Neuronal stem cell (in vitro differentiated cells): ENCODE results near the gene THEMIS.

ENCODE experiments used
- DNase-seq: peaks from one replicate; pipeline ENCODE4 v3.0.0-alpha.2; 2013; ENCODE audit warnings: low spot score
- H2AFZ ChIP-seq: one replicate; pipeline ENCODE4 v1.6.1; 2013; ENCODE audit warnings: mild to moderate bottlenecking, low read length, inconsistent platforms
- H2AK5ac ChIP-seq: 2 replicates; pipeline ENCODE4 v1.6.1; 2013; ENCODE audit warnings: low read depth, mild to moderate bottlenecking, inconsistent platforms, low read length, moderate library complexity, mixed read lengths
- H2BK120ac ChIP-seq: 2 replicates; pipeline ENCODE4 v1.6.1; 2013; ENCODE audit warnings: low read depth, mild to moderate bottlenecking, inconsistent platforms, low read length, moderate library complexity, mixed read lengths
- H2BK12ac ChIP-seq: one replicate; pipeline ENCODE4 v1.6.1; 2013; ENCODE audit warnings: low read length, inconsistent platforms
- H2BK15ac ChIP-seq: 2 replicates; pipeline ENCODE4 v1.6.1; 2013; ENCODE audit warnings: mild to moderate bottlenecking, low read length, inconsistent platforms, mixed read lengths
- H2BK5ac ChIP-seq: one replicate; pipeline ENCODE4 v1.6.1; 2013; ENCODE audit warnings: inconsistent platforms, mild to moderate bottlenecking, low read length, moderate library complexity
- H3K14ac ChIP-seq: one replicate; pipeline ENCODE4 v1.6.1; 2013; ENCODE audit warnings: low read length, inconsistent platforms
- H3K18ac ChIP-seq: 2 replicates; pipeline ENCODE4 v1.6.1; 2013; ENCODE audit warnings: low read length, inconsistent platforms
- H3K23ac ChIP-seq: 2 replicates; pipeline ENCODE4 v1.6.1; 2013; ENCODE audit warnings: low read depth, mild to moderate bottlenecking, mixed read lengths, low read length, inconsistent platforms; ENCODE audit not compliant: poor library complexity
- H3K27ac ChIP-seq: replicated peaks from 3 replicates; pipeline ENCODE4 v1.5.1; 2013; ENCODE audit warnings: low read length, inconsistent platforms
- H3K27me3 ChIP-seq, 3 experiments: 2 replicates each; pipeline ENCODE4 v1.6.1; 2013; ENCODE audit warnings: low read length in 3 of 3, mild to moderate bottlenecking in 2 of 3, inconsistent platforms in 1 of 3, low read depth in 1 of 3, mixed read lengths in 1 of 3, moderate library complexity in 1 of 3; ENCODE audit not compliant: control insufficient read depth in 3 of 3, insufficient read depth in 3 of 3
- H3K36me3 ChIP-seq, 2 donors: replicated peaks in 1 of 2; 2 replicates each; pipeline ENCODE4 v1.6.1; 2013; ENCODE audit warnings: low read length in 2 of 2; ENCODE audit not compliant: control insufficient read depth in 2 of 2, insufficient read depth in 2 of 2
- H3K4ac ChIP-seq: 2 replicates; pipeline ENCODE4 v1.6.1; 2013; ENCODE audit warnings: inconsistent platforms, mild to moderate bottlenecking, low read length, moderate library complexity
- H3K4me1 ChIP-seq, 2 donors: 1 replicate in 1 of 2; 2 replicates in 1 of 2; pipeline ENCODE4 v1.6.1; 2013; ENCODE audit warnings: low read length in 2 of 2, low read depth in 1 of 2; ENCODE audit not compliant: control insufficient read depth in 2 of 2, insufficient read depth in 1 of 2
- H3K4me2 ChIP-seq: one replicate; pipeline ENCODE4 v1.6.1; 2013; ENCODE audit warnings: mild to moderate bottlenecking, low read length, inconsistent platforms; ENCODE audit not compliant: insufficient read depth, poor library complexity, severe bottlenecking
- H3K4me3 ChIP-seq, 2 donors: 2 replicates each; pipeline ENCODE4 v1.5.1; 2013; ENCODE audit warnings: low read length in 2 of 2, mild to moderate bottlenecking in 2 of 2, inconsistent platforms in 1 of 2, moderate library complexity in 1 of 2
- H3K79me1 ChIP-seq: one replicate; pipeline ENCODE4 v1.6.1; 2013; ENCODE audit warnings: low read depth, mild to moderate bottlenecking, inconsistent platforms, low read length, moderate library complexity
- H3K9ac ChIP-seq: one replicate; pipeline ENCODE4 v1.6.1; 2013; ENCODE audit warnings: mild to moderate bottlenecking, low read depth, low read length, inconsistent platforms; ENCODE audit not compliant: poor library complexity
- H3K9me3 ChIP-seq, 2 donors: replicated peaks in 1 of 2; 2 replicates each; pipeline versions ENCODE3 to v1.6.1; 2013; ENCODE audit warnings: low read length in 2 of 2, mild to moderate bottlenecking in 2 of 2, inconsistent platforms in 1 of 2, low read depth in 1 of 2, mixed read lengths in 1 of 2, moderate library complexity in 1 of 2; ENCODE audit not compliant: control insufficient read depth in 2 of 2, insufficient read depth in 1 of 2
- H4K8ac ChIP-seq: one replicate; pipeline ENCODE4 v1.6.1; 2013; ENCODE audit warnings: low read depth, mild to moderate bottlenecking, inconsistent platforms, low read length, moderate library complexity
- H4K91ac ChIP-seq: one replicate; pipeline ENCODE4 v1.6.1; 2013; ENCODE audit warnings: low read length, low read depth, mild to moderate bottlenecking, inconsistent platforms; ENCODE audit not compliant: poor library complexity
- WGBS, 2 donors: extraction: QIAGEN DNeasy Blood & Tissue Kit; methylation state at CpG; one replicate each; pipeline ENCODE4 v1.1.7; 2013; ENCODE audit warnings: missing lambda C conversion rate in 2 of 2, mixed read lengths in 1 of 2; ENCODE audit not compliant: insufficient read length in 2 of 2, insufficient replicate concordance in 1 of 2; ENCODE audit errors: extremely low coverage in 2 of 2; 5-methylcytosine and 5-hydroxymethylcytosine counted together

THEMIS gene

GRCh38 chr6:127866766-127867165, 34.1 kb downstream of the THEMIS start:
- H3K36me3 ChIP-seq: no peaks in the 10 kb centered on the region
- no peak overlapping the region for H4K91ac ChIP-seq
- no peak overlapping the region for H2BK5ac ChIP-seq
- H3K79me1 ChIP-seq: no peaks in the 10 kb centered on the region
- no peak overlapping the region for H2BK12ac ChIP-seq
- no peak overlapping the region for H3K18ac ChIP-seq
- H3K14ac ChIP-seq: no peak overlapping the region
- no peak overlapping the region for H2BK120ac ChIP-seq
- no peaks in the 10 kb centered on the region for H3K9me3 ChIP-seq
- DNase-seq: no peak
- H3K27ac ChIP-seq: no peak overlapping the region
- H4K8ac ChIP-seq: no peak overlapping the region
- no peak overlapping the region for H3K4me3 ChIP-seq
- H2AFZ ChIP-seq: no peak overlapping the region
- H3K27me3 ChIP-seq: no peaks in the 10 kb centered on the region
- H3K4ac ChIP-seq: no peak overlapping the region
- H2BK15ac ChIP-seq: no peak overlapping the region
- H3K9ac ChIP-seq: no peak overlapping the region
- no peak overlapping the region for H3K23ac ChIP-seq
- no peak overlapping the region for H3K4me2 ChIP-seq
- no peak overlapping the region for H2AK5ac ChIP-seq
- H3K4me1 ChIP-seq: peaks cover 2 to 4% of the 10 kb centered on the region in 2 donors

GRCh38 chr6:127865108-127865507, 35.8 kb downstream of the THEMIS start:
- H2BK12ac ChIP-seq: no peak overlapping the region
- no peak overlapping the region for H3K4ac ChIP-seq
- H3K18ac ChIP-seq: no peak overlapping the region
- no peak overlapping the region for H2AFZ ChIP-seq
- no peak for DNase-seq
- H3K23ac ChIP-seq: no peak overlapping the region
- no peak overlapping the region for H4K8ac ChIP-seq
- H3K27ac ChIP-seq: no peak overlapping the region
- no peak overlapping the region for H3K4me3 ChIP-seq
- no peaks in the 10 kb centered on the region for H3K36me3 ChIP-seq
- H3K4me2 ChIP-seq: no peak overlapping the region
- H3K79me1 ChIP-seq: no peaks in the 10 kb centered on the region
- no peak overlapping the region for H4K91ac ChIP-seq
- H3K9me3 ChIP-seq: no peaks in the 10 kb centered on the region
- H2BK15ac ChIP-seq: no peak overlapping the region
- no peak overlapping the region for H2AK5ac ChIP-seq
- no peak overlapping the region for H3K14ac ChIP-seq
- no peak overlapping the region for H2BK5ac ChIP-seq
- no peaks in the 10 kb centered on the region for H3K27me3 ChIP-seq
- H3K4me1 ChIP-seq: peaks cover 0 to 4% of the 10 kb centered on the region in 2 donors
- H3K9ac ChIP-seq: no peak overlapping the region
- no peak overlapping the region for H2BK120ac ChIP-seq

GRCh38 chr6:127864701-127865100, 36.2 kb downstream of the THEMIS start:
- Histone ChIP-seq H2BK12ac (no peak overlapping the region), H2AFZ (no peak overlapping the region), H3K4me1 (no peaks in the 10 kb centered on the region), H3K36me3 (no peaks in the 10 kb centered on the region), H3K9ac (no peak overlapping the region), H2BK5ac (no peak overlapping the region), H4K8ac (no peak overlapping the region), H4K91ac (no peak overlapping the region), H3K27me3 (no peaks in the 10 kb centered on the region), H3K4me2 (no peak overlapping the region), H3K4ac (no peak overlapping the region), H2AK5ac (no peak overlapping the region), H3K18ac (no peak overlapping the region), H3K27ac (no peak overlapping the region), H2BK15ac (no peak overlapping the region), H2BK120ac (no peak overlapping the region), H3K9me3 (no peaks in the 10 kb centered on the region), H3K23ac (no peak overlapping the region), H3K4me3 (no peak overlapping the region), H3K79me1 (no peaks in the 10 kb centered on the region), H3K14ac (no peak overlapping the region)
- WGBS, 2 donors: no CpG with 5 or more reads among the region's 2 CpGs
- no peak for DNase-seq

GRCh38 chr6:127860723-127861122, 40.1 kb downstream of the THEMIS start:
- WGBS, 2 donors: 100% methylated on average over 2 of the region's 2 CpGs; no CpG with 5 or more reads in 1 of the 2 donors

More at GRCh38 chr6:127860723-127861122, 40.1 kb downstream of the THEMIS start:
- Histone ChIP-seq H3K4me2 (no peak overlapping the region), H2BK15ac (no peak overlapping the region), H3K36me3 (no peaks in the 10 kb centered on the region), H3K18ac (no peak overlapping the region), H2BK5ac (no peak overlapping the region), H3K9ac (no peak overlapping the region), H2BK120ac (no peak overlapping the region), H3K27ac (no peak overlapping the region), H3K4me1 (no peaks in the 10 kb centered on the region), H4K8ac (no peak overlapping the region), H3K9me3 (no peaks in the 10 kb centered on the region), H3K23ac (no peak overlapping the region), H2BK12ac (no peak overlapping the region), H3K27me3 (no peaks in the 10 kb centered on the region), H3K14ac (no peak overlapping the region), H3K79me1 (no peaks in the 10 kb centered on the region), H3K4ac (no peak overlapping the region), H2AK5ac (no peak overlapping the region), H4K91ac (no peak overlapping the region), H3K4me3 (no peak overlapping the region), H2AFZ (no peak overlapping the region)
- DNase-seq: no peak
